ENCODE measurements around the gene ZNF529.

DNA sequence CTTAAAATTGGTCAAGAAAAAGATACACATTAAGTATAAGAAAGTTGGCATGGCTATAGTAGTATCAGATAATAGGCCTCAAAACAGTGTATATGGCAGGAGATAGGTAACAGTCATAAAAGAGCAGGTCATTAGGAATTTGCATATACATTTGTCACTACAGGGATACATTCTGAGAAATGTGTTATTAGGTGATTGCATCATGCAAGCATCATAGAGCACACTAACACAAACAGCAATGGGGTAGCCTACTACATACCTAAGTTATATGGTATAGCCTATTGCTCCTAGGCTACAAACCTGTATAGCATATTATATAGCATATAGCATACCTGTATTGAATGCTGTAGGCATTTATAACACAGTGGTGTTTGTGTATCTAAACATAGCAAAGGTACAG is 6.2 kb upstream of the ZNF529 start:
- TF ChIP-seq CTCF (IDR thresholded peaks at IDR 0.05; ENCODE audit: low read depth, low read length): no peak
- TF ChIP-seq EZH2phosphoT487 (IDR thresholded peaks at IDR 0.05; ENCODE audit: low read depth): no peak
